ENCODE data around the gene CRYGS.
A peak's percentile ranks its signal among the peaks of the same experiment; 100 is the strongest.
"Not testable (repeated sequence)": the region's sequence is repeated elsewhere in the genome, so short reads cannot be mapped to it uniquely, and the experiment has no call there.

The CRYGS gene

GRCh38 chr3:186519021-186519658 is 25.0 kb downstream of the CRYGS start:
- no peak for DNase-seq (ENCODE audit: low read depth in 2 of 2)

- no peak for DNase-seq (ENCODE audit: low read depth in 2 of 2)
Measured at GRCh38 chr3:186517218-186517617, 27.0 kb downstream of the CRYGS start.

GRCh38 chr3:186516646-186517045 is 27.5 kb downstream of the CRYGS start:
- DNase-seq (ENCODE audit: low read depth in 2 of 2) = no peak

DNA sequence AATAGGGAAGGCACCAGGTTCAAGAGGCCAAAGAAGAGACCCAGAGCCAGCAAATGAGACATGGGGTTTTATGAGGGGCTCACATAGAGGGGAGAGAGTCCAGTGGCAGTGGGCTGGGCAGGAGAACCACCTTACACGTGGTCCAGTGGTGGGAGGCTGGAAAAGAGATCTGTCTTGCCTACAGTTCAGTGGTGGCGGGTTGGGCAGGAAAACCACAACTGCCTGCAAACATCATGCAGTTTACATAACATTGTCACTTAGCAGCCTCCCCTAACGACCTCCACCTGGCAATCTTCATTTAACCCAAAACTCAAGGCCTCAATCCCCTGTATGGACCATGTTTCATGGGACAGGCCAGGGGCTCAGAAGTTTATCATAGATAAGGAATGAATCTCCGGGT is 29.1 kb downstream of the CRYGS start:
- DNase-seq (ENCODE audit: low read depth in 2 of 2) = no peak

DNA sequence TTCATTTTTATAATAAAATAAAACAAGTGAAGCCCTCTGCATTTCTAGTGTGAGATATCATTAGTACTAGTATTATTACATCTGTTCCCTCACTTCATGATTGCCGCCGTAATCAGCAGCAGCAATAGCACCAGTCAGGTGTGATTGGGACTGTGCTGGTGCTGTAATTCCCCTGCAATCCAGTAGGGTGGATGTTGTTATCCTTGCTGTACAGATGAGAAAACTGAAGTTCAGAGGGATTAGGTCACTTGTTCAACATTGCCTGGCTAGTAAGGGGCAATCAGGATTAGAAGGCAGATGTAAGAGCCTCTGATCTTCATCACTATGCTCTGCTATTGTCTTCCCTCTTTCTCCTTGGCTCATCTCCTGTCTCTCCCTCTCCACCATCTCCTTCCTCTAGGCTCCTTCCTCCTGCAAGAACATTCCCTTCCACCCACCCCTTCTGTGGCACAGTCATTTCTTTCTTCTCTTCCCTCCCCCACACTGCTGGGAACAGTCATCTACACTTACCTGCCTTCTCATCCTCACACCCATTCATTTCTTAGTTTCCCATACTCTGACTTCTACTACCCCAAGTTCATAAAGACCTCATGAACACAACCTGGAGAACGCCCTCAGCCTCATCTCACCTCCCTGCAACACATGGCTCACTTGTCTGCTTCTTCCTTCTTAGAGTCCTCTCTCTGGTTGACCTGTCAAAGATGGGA is 29.7 kb downstream of the CRYGS start:
- no peak for DNase-seq (ENCODE audit: low read depth in 2 of 2)

- no peak for DNase-seq (ENCODE audit: low read depth in 2 of 2)
Measured at GRCh38 chr3:186513386-186513785, 30.8 kb downstream of the CRYGS start.

GRCh38 chr3:186512570-186513302 is 31.4 kb downstream of the CRYGS start:
- no peak for DNase-seq (ENCODE audit: low read depth in 2 of 2)

DNA sequence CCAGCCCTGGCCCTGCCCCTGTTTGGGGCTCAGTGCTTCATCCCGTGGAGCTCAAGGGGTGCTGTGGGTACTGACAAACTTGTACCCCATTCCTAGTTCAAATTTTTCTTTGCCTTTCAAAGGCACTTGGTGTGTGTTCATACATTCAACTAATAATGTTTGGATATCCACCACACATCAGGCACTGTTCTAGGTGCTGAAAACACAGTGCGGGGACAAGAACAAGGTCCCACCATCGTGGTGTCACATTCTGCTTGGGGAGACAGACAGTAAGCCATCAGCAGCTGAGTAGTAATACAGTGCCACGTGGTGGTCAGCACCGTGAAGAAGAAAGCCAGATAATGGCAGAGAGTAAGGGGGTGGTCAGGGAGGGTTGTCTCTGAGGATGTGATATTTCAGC is 32.5 kb downstream of the CRYGS start:
- no peak for DNase-seq (ENCODE audit: low read depth in 2 of 2)

- no peak for DNase-seq (ENCODE audit: low read depth in 2 of 2)
Measured at GRCh38 chr3:186511245-186511644, 32.9 kb downstream of the CRYGS start.

GRCh38 chr3:186510374-186511079 is 33.7 kb downstream of the CRYGS start:
- DNase-seq (ENCODE audit: low read depth in 2 of 2) = no peak

GRCh38 chr3:186509423-186509822 is 34.8 kb downstream of the CRYGS start:
- no peak for DNase-seq (ENCODE audit: low read depth in 2 of 2)

DNA sequence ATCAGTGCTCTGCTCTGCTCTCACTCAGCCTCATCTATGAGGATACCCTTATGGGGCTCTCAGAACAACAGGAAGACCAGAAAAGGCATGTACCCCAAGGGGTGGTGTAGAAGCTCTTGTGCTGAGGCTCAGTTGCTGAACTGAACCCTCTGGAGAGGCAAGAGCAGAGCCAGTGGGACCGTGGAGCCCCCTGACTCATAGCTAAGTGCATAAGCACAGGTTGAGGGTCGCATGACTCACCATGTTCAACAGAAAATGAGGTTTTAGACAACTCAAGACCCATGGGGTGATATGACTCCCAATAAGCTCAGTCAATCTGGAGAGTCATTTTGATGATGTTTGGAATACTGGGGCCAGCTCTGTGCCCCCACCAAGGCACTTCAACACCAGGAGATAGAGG is 37.3 kb downstream of the CRYGS start:
- DNase-seq (ENCODE audit: low read depth in 2 of 2) = peak; percentile 46 to 58

GRCh38 chr3:186506191-186506739 is 37.9 kb downstream of the CRYGS start:
- no peak for DNase-seq (ENCODE audit: low read depth in 2 of 2)

DNA sequence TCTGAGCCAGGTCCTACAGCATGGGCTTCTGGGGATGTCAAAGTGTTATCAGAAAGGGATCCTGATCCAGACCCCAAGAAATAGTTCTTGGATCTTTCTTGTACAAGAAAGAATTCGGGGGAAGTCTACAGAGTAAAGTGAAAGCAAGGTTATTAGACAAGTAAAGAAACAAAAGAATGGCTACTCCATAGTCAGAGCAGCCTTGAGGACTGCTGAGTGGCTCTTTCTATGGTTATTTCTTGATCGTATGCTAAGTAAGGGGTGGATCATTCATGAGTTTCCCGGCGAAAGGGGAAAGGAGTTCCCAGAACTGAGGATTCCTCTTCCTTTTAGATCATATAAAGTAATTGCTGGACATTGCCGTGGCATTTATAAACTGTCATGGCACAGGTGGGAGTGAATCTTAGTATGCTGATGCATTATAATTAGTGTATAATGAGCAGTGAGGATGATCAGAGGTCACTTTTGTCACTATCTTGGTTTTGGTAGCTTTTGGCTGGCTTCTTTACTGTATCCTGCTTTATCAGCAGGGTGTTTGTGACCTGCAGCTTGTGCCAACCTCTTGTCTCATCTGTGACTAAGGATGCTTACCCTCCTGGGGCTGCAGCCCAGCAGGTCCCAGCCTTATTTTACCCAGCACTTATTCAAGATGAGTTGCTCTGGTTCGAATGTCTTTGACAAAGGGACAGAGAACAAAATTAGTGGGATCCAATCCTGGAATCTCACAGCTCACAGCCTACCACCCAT is 41.0 kb downstream of the CRYGS start:
- DNase-seq (ENCODE audit: low read depth in 2 of 2) = no peak

- no peak for DNase-seq (ENCODE audit: low read depth in 2 of 2)
Measured at GRCh38 chr3:186502138-186502948, 41.8 kb downstream of the CRYGS start.

DNA sequence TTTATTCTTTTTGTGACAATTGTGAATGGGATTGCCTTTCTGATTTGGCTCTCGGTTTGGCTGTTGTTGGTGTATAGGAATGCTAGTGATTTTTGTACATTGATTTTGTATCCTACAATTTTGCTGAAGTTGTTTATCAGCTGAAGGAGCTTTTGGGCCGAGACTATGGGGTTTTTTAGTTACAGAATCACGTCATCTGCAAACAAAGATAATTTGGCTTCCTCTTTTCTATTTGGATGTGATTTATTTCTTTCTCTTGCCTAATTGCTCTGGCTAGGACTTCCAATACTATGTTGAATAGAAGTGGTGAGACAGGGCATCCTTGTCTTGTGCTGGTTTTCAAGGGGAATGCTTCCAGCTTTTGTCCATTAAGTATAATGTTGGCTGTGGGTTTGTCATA is 44.2 kb downstream of the CRYGS start:
- DNase-seq (ENCODE audit: low read depth in 2 of 2) = not testable (repeated sequence)

DNA sequence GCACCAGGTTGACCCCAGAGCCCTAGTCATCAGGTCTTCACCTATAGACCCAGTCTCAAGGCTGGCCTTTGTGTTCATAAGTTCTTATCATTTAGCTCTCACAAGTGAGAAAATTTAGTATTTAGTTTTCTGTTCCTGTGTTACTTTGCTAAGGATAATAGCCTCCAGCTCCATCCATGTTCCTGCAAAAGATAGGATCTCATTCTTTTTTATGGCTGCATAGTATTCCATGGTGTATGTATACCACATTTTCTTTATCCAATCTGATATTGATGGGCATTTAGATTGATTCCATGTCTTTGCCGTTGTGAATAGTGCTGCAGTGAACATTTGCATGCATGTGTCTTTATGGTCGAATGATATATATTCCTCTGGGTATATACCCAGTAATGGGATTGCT is 46.2 kb downstream of the CRYGS start:
- DNase-seq (ENCODE audit: low read depth in 2 of 2) = not testable (repeated sequence)

- DNase-seq (ENCODE audit: low read depth in 2 of 2) = no peak
Measured at GRCh38 chr3:186497608-186498007, 46.6 kb downstream of the CRYGS start.

GRCh38 chr3:186496635-186497034 is 47.5 kb downstream of the CRYGS start:
- no peak for DNase-seq (ENCODE audit: low read depth in 2 of 2)

GRCh38 chr3:186496016-186496415 is 48.2 kb downstream of the CRYGS start:
- DNase-seq (ENCODE audit: low read depth in 2 of 2) = no peak
